Measurements from ENCODE around the gene NFATC4.

Gene NFATC4

GRCh38 chr14:24390701-24391468 lies 22.9 kb downstream of the NFATC4 start:
- DNase-seq = no peak

DNA sequence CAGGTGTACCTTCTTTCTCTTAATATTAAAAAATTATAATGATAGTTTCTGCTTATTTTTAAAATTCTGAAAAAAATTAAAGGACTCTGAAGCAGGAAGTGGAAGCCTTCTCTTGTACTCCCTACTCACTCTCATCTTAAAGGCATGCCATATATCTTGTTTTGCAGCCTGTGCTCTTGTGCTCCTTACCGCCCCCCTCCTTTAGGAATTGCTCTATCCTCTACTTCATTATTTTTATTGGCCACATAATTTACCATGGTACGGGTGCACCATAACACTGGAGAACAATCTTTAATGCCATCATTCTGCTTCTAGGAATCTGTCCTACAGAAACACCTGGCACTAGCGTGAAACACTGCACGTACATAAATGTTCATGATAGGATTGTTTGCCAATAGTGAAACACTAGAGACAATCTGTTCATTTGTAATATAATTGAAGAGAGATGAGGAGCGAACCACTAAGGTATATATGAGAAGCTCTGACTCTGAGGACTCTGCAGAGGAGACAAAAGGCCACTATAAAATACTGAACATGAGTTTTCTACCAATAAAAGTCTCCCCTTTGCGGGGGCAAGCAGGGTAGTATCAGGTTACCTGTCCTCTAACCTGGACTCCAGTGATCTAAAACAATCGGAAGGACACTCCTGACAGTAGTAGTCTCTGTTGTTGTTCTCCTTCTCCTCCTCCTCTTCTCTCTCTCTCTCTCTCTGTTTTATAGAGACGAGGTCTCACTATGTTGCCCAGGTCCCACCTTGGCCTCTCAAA lies 24.5 kb downstream of the NFATC4 start:
- peak; percentile 59 for DNase-seq

GRCh38 chr14:24394275-24394674 lies 26.3 kb downstream of the NFATC4 start:
- DNase-seq = no peak

- no peak for DNase-seq
Measured at GRCh38 chr14:24395609-24396582, 27.9 kb downstream of the NFATC4 start.

DNA sequence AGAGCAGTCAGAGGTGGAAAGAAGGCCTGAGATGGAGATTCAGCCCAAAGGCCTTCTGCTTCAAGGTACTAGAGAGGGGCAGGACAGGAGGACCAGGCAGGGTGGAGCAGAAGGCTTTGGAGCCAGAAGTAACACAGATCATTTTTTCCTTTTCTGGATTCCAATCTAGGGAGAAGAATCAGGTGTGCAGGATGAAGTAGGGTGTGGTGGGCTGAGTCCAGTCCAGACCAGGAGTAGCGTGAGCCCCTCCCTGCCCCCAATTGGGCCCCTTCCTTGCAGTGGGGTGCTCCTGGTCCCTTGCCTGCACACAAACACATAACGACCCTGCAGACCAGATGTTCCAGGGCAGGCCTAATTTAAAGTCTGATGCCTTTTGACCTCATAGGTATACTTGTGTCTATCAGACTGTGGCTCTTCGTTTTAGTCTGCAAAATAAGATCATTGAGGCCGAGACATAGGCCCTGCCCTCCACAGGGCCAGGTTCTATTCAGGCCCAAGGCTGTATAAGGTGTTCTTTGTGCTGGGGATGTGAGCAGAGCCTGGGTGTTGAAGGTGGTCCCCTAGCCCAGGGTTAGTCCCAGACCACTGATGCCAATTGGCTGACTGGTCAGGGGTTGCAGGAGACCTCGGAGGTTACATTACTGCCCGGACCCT lies 29.8 kb downstream of the NFATC4 start:
- DNase-seq = no peak

- no peak for DNase-seq
Measured at GRCh38 chr14:24398293-24398652, 30.3 kb downstream of the NFATC4 start.

DNA sequence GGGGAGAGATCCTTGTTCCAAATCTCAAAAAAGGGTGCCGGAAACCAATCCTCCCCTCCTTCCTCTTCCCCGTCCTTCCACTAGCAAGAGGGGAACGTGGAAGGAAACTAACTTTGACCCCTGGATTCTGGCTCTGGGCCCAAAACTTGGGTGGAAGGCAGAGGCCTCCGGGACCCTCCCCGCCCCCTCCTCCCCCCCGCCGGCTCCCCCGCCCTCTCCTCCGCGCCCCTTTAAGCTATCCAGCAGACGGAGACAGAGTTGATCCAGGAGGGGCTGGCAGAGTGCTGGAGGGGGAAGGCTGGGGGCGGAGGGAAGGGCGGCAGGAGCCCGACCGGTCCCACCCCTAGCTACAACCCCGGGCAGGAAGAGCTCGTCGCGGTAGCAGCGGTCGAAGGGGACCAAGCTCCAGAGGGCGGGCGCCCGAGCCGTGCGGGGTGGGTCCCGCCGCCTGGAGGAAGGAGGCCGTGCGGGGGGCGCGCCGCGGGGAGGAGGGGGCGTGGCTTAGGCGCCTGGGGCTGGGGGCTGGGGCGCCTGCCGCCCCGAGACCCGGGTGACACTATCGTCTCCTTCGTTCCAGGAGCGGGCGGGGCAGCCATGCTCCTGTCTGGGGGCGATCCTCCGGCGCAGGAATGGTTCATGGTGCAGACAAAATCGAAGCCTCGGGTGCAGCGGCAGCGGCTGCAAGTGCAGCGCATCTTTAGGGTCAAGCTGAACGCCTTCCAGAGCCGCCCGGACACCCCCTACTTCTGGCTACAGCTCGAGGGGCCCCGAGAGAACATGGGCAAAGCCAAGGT lies 30.9 kb downstream of the NFATC4 start, which contains the start of gene NYNRIN:
NYNRIN (plus strand) TSS at position 351 of the 794 bp plus-strand sequence; CDS start at position 595, 244 bp downstream.
- DNase-seq = no peak

DNA sequence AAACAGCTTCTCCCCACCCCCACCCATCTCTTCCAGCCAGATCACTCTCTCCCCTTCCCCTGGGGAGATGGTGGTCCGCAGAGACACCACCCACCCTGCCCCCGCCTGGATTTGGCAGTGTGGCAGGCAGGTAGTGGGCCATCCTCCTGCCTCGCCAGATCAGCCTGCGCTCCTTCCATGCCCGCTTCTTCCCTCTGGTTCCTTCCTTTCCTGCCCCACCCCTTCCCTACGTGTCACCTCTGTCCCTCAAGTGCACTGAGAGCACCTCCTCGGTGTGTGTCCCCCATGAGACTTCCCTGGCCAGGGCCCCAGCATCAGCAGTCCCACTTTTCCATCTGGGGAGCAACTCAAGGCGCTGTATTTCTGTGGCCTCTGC lies 31.5 kb downstream of the NFATC4 start:
- no peak for DNase-seq

GRCh38 chr14:24399999-24400718 lies 32.2 kb downstream of the NFATC4 start:
- DNase-seq = no peak

GRCh38 chr14:24401810-24402702 lies 34.1 kb downstream of the NFATC4 start:
- no peak for DNase-seq

- DNase-seq = no peak
Measured at GRCh38 chr14:24403294-24403998, 35.5 kb downstream of the NFATC4 start.

DNA sequence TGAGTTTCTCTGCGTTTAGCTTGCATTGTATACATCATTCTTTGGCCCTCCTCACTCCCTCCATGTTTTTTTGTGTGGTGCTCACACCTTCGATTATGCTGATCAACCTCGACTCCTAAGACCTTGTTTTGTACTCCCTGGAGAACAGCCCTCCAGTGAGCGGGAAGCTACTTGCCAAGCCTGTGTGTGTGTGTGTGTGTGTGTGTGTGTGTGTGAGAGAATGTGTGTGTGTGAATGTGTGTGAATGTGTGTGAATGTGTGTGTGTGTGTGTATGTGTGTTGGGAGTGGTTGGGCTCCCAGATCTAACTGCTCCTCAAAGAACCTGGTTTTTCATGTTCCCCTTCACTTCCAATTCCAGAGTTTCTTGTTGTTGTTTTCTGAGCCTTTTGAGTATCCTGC lies 36.8 kb downstream of the NFATC4 start:
- DNase-seq = no peak

DNA sequence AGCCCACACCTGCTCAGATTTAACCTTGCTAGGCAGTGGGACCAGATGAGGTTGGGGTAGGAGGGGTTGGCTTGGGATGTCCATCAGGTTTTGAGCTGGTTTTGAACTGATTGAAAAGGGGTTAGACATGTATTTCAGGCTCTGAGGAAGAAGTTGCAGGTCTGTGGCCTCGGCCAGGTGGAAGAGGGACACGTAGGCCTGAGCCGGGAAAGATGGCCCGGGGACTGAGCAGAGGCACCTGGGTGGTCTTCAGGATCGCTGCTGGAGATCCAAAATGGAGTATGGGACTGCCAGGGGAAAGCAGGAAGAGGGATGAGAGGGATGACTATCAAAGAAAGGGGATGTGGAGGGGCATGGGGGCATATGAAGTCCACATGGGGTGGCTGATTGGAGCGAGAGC lies 38.4 kb downstream of the NFATC4 start:
- no peak for DNase-seq

DNA sequence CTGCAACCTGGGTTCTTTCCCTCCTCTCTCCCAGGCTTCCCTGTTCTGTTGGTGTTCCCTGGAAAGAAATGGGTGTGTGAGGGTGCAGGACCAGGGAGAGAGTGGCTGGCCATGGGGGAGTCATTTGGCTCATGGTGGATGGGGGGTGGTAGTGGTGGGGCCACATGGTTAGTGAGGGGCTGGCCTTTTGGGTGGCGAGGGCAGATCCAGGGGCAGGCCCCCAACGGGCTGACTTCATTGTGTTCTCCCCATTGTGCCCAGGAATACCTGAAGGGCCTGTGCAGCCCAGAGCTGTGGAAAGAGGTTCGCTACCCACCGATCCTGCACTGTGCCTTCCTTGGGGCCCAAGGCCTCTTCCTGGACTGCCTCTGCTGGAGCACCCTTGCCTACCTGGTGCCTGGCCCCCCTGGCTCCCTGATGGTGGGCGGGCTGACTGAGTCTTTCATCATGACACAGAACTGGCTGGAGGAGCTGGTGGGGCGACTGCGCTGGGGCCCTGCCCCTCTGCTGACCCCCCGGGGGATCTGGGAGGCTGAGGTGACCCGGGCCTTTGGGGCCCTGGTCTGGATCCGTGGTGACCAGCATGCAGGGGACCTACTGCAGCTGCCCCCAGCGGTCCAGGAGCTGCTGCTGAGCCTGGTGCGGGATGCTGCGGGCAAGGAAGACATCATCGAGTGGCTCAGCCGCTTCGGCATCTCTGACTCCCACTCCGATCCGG lies 39.8 kb downstream of the NFATC4 start:
- no peak for DNase-seq

DNA sequence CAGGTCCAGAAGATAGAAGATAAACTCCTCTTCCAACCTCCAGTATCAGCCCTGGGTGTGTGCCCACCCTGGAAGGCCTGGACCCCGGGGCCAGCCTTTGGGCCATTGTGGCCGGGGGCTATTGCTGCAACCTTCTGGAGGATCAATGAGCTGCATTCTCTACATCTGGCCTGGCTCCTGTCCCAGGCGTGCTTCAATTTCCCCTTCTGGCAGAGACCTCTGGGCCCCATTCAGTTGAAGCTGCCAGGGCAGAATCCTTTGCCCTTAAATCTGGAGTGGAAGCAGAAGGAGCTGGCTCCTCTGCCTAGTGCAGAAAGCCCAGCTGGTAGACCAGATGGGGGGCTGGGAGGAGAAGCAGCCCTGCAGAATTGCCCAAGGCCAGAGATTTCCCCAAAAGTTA lies 40.8 kb downstream of the NFATC4 start:
- no peak for DNase-seq

- DNase-seq = no peak
Measured at GRCh38 chr14:24409192-24409591, 41.2 kb downstream of the NFATC4 start.

DNA sequence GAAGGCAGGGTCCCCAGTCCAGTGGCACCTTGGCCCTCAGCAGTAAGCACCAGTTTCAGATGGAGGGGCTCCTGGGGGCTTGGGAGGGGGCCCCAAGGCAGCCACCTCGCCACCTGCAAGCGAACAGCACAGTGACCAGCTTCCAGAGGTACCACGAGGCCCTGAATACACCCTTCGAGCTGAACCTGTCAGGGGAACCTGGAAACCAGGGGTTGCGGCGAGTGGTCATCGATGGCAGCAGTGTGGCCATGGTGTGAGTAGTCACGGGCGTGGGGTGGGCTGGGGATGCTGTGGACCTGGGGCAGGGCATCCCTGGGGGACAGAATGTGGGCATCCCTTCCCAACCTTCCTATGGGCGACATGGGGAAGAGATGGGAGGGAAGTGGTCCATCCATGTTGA lies 42.0 kb downstream of the NFATC4 start:
- no peak for DNase-seq
